Stimulated activated CD4-positive, alpha-beta T cell treated with anti-CD3 and anti-CD28 coated beads, Interleukin-1b, Interleukin-23, amount 100 ng/mL, for 48 hours (primary cell): Measurements from ENCODE around the gene CYB561D1.
"Not testable (repeated sequence)": the region's sequence is repeated elsewhere in the genome, so short reads cannot be mapped to it uniquely, and the experiment has no call there.

Experiments used
- DNase-seq: peaks from one replicate; pipeline ENCODE4 v3.0.0-alpha.2; 2020

The CYB561D1 gene, protein sequence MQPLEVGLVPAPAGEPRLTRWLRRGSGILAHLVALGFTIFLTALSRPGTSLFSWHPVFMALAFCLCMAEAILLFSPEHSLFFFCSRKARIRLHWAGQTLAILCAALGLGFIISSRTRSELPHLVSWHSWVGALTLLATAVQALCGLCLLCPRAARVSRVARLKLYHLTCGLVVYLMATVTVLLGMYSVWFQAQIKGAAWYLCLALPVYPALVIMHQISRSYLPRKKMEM

GRCh38 chr1:109493805-109494539 lies at the start of gene CYB561D1:
Gene CYB561D1 (plus strand): TSS chr1:109494094. CDS start chr1:109494140, 46 bp downstream.
- DNase-seq = peak; percentile 86

GRCh38 chr1:109444346-109444745 lies 49.5 kb upstream of the CYB561D1 start:
- no peak for DNase-seq

GRCh38 chr1:109445949-109446695 lies 47.8 kb upstream of the CYB561D1 start:
- DNase-seq = not testable (repeated sequence)

- DNase-seq = no peak
Observed at GRCh38 chr1:109447524-109447923, 46.4 kb upstream of the CYB561D1 start.

- no peak for DNase-seq
Observed at GRCh38 chr1:109454497-109455133, 39.3 kb upstream of the CYB561D1 start.

GRCh38 chr1:109457819-109458218 lies 36.1 kb upstream of the CYB561D1 start:
- DNase-seq = no peak

DNA sequence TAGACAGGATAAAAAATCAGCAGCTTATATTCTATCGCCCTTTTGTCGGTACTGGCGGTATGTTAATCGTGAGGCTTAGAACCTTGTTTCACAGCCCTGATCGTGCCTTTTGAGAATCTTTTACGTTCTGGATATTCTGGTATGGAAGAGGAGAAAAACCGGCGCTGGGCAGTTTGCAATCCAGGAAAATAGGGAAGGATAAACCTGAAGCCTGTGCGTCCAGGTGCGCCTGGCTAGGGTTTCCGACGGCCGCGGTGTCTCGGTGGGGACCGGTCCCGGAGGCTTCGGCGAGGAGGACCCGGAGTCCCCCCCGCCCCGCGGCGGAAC lies 27.8 kb upstream of the CYB561D1 start:
- no peak for DNase-seq

DNA sequence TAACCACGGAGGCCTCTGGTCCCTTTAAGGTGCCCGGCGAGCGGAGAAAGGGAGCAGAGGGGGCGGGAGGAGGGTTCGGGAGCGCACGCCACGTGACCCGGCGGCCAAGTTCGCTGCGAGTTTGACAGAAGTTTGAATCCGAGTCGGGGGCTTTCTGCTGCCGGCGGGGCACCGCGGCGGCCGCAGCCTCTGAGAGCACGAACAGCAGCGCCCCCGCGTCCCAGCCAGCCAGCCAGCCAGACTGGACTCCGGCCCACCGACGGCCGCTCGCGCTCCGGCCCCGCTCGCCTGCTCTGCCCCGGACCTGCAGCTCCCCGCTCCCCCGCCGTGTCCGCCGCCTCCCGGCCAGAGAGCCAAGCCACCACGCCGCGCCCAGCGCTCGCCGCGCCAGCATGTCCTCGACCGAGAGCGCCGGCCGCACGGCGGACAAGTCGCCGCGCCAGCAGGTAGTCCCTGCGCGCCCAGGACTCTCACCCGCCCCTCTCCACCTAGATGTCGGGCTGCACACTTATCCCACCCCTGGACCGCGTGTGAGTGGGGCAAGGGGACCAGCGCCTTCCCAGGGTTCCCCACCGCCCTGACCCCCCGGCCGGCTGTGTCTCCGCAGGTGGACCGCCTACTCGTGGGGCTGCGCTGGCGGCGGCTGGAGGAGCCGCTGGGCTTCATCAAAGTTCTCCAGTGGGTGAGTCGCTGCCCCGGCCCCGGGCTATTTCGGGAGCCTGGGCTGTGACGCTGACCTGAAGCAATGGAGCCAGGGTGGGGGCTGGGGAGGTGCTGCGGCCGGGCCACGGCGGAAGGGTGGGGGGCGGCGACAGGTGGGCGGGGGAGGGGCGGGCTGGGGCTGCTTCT lies 27.2 kb upstream of the CYB561D1 start, which contains the start of gene SYPL2:
SYPL2 (plus strand) TSS at position 95 of the 849 bp plus-strand sequence; CDS start at position 393, 298 bp downstream.
- no peak for DNase-seq

GRCh38 chr1:109467301-109467777 lies 26.6 kb upstream of the CYB561D1 start:
- no peak for DNase-seq

DNA sequence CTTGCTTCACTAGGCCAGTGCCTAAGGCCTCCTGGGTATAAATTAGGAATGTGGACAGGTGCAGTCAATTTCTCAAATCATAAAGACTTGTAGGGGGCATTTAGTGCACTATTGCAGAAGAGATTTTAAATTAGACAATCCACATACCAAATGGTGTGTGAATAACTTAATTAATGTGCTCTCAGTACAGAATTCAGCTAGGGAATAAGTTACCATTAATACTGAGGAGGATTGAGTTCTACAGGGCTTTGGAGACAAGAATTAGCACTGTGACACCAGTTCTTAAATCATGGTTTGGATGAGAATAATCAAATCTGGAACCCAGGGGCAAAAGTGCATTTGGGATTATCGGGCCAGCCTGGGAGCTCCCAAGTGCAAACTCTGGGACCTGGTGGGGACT lies 25.8 kb upstream of the CYB561D1 start:
- DNase-seq = no peak

DNA sequence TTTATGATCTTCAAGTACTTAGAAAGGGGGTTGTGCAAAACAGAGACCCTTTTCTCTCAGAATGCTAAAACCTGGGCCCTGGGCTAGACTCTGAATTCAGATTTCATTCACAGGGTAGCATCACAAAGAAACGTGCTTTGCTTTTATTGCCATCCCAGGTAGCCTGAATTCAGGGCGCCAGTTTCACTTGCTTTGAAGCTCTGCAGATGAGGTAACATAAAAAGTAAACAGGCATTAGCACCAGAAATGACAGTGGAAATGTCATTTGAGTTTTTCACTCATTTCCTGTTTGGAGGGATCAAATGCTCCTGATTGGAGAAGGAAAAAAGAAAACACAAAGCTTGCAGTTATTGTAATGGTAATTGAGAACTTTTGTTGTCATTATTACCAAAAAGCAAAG lies 25.0 kb upstream of the CYB561D1 start:
- no peak for DNase-seq

DNA sequence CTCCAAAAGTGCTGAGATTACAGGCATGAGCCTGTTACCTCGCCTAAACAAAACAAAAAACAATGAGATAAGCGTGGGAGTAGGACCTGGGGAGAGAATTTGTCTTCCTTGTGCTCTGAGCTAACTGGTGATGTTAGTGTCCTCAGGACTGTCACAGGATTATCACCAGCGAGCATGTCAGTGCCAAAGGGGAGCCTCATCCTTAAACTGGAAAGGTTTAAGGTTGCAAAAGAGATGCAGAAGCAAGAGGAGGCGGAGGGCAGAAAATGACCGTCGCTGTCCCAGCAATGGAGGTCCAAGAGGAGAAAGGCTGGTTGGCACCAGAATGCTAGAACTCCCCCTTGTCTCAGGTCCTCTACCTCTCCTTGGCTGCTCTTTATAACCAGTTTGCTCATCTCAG lies 23.6 kb upstream of the CYB561D1 start:
- DNase-seq = no peak

GRCh38 chr1:109472779-109473178 lies 21.1 kb upstream of the CYB561D1 start:
- DNase-seq = no peak

GRCh38 chr1:109473284-109474057 lies 20.4 kb upstream of the CYB561D1 start:
- DNase-seq = not testable (repeated sequence)

GRCh38 chr1:109474697-109475096 lies 19.2 kb upstream of the CYB561D1 start:
- no peak for DNase-seq

- DNase-seq = no peak
Observed at GRCh38 chr1:109475261-109475660, 18.6 kb upstream of the CYB561D1 start.

- DNase-seq = no peak
Observed at GRCh38 chr1:109476825-109477224, 17.1 kb upstream of the CYB561D1 start.

DNA sequence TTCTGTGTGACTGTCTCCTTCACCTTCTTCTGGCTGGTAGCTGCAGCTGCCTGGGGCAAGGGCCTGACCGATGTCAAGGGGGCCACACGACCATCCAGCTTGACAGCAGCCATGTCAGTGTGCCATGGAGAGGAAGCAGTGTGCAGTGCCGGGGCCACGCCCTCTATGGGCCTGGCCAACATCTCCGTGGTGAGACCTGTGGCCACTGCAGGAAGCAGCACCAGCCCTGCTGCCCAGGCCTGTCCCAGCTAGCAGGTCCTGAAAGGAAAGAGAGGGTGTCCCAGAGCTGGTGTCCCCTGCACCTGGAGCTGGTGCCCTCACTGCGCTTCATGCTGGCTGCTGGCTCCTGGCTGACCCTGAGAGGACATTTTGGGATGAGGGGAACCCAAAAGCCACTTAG lies 16.1 kb upstream of the CYB561D1 start:
- DNase-seq = no peak

- DNase-seq = no peak
Observed at GRCh38 chr1:109478806-109479205, 15.1 kb upstream of the CYB561D1 start.

GRCh38 chr1:109479311-109479710 lies 14.6 kb upstream of the CYB561D1 start:
- no peak for DNase-seq

GRCh38 chr1:109479901-109480300 lies 14.0 kb upstream of the CYB561D1 start:
- no peak for DNase-seq
